HG03442 (cell line): ENCODE results near the gene NAALADL2.
"Not testable (repeated sequence)": the region's sequence is repeated elsewhere in the genome, so short reads cannot be mapped to it uniquely, and the experiment has no call there.

ENCODE experiments used
- ATAC-seq: cut with Tn5 transposase; IDR thresholded peaks from one replicate; pipeline ENCODE4 v1.9.1; 2021; ENCODE audit warnings: mild to moderate bottlenecking, moderate library complexity; ENCODE audit not compliant: unreplicated experiment

Gene NAALADL2

GRCh38 chr3:175798326-175798725 lies 939.2 kb downstream of the NAALADL2 start:
- no peak for ATAC-seq

GRCh38 chr3:175805825-175806224 lies 946.7 kb downstream of the NAALADL2 start:
- no peak for ATAC-seq

GRCh38 chr3:175807175-175807574 lies 948.0 kb downstream of the NAALADL2 start:
- ATAC-seq, result no peak

- ATAC-seq, result no peak
These were observed 959.8 kb downstream of the NAALADL2 start for GRCh38 chr3:175818811-175819464.

- not testable (repeated sequence) for ATAC-seq
These were observed 963.8 kb downstream of the NAALADL2 start for GRCh38 chr3:175822766-175823491.

- ATAC-seq, result not testable (repeated sequence)
These were observed 966.0 kb downstream of the NAALADL2 start for GRCh38 chr3:175825016-175825580.

- no peak for ATAC-seq
These were observed 967.6 kb downstream of the NAALADL2 start for GRCh38 chr3:175826759-175827158.

GRCh38 chr3:175829809-175830208 lies 970.7 kb downstream of the NAALADL2 start:
- ATAC-seq, result not testable (repeated sequence)

GRCh38 chr3:175835763-175836162 lies 976.6 kb downstream of the NAALADL2 start:
- not testable (repeated sequence) for ATAC-seq

GRCh38 chr3:175836617-175837016 lies 977.5 kb downstream of the NAALADL2 start:
- ATAC-seq, result no peak

GRCh38 chr3:175837962-175838361 lies 978.8 kb downstream of the NAALADL2 start:
- no peak for ATAC-seq

GRCh38 chr3:175839366-175840005 lies 980.4 kb downstream of the NAALADL2 start:
- no peak for ATAC-seq

- no peak for ATAC-seq
These were observed 992.4 kb downstream of the NAALADL2 start for GRCh38 chr3:175851541-175851940.

- ATAC-seq, result no peak
These were observed 993.4 kb downstream of the NAALADL2 start for GRCh38 chr3:175852560-175852959.

- no peak for ATAC-seq
These were observed 998.6 kb downstream of the NAALADL2 start for GRCh38 chr3:175857666-175858270.
